GM12878 (cell line): Measurements from ENCODE around the gene RPAP3. TPM values are rescaled to one million over a fixed set of nuclear protein-coding genes. Genes with fewer than 3 reads are reported as not detected.

Experiments used
- ATAC-seq: fragments of 200-7000 bp; cut with Tn5 transposase; 3 replicates; pipeline ENCODE4 v1.9.1; 2020; ENCODE audit warnings: mild to moderate bottlenecking, moderate library complexity
- BruUV-seq: library from RNA; stranded (reverse); fragments of 400-500 nt; replicated peaks from 2 replicates; lab custom pipeline; 2021; lab: Mats Ljungman, UMichigan
- CTCF ChIA-PET: fragments of 300-600 bp; sonication (Branson Sonifier 250); formaldehyde crosslinking; extraction: SDS; loops from one replicate; lab custom pipeline; 2021; ENCODE audit warnings: inconsistent platforms; lab: Yijun Ruan, JAX
- POLR2A ChIA-PET: fragments of 350-600 bp; formaldehyde crosslinking; extraction: SDS; loops from one replicate; lab custom pipeline; 2021; ENCODE audit warnings: inconsistent platforms; lab: Charles Lee
- RAD21 ChIA-PET: fragments of 300-600 bp; sonication (Branson Sonifier 250); formaldehyde crosslinking; loops from one replicate; lab custom pipeline; 2023; ENCODE audit warnings: antibody characterized with exemption; ENCODE audit not compliant: unreplicated experiment; lab: Charles Lee
- SMC1A ChIA-PET: fragments of 300-600 bp; sonication (Branson Sonifier 250); formaldehyde crosslinking; loops from one replicate; lab custom pipeline; 2023; ENCODE audit not compliant: unreplicated experiment, uncharacterized antibody; lab: Charles Lee
- DNase-seq: peaks from one replicate; pipeline ENCODE4 v3.0.0-alpha.2; 2011; ENCODE audit warnings: low read depth, low spot score
- FAIRE-seq: peaks from 3 replicates; lab custom pipeline; 2011; peaks lifted over from hg19 to GRCh38; lab: Jason Lieb, UNC
- H2AFZ ChIP-seq: 2 replicates; pipeline ENCODE4 v1.6.0; 2011; ENCODE audit warnings: low read depth, low read length, control low read depth; ENCODE audit not compliant: control insufficient read depth
- H3K27ac ChIP-seq: 2 replicates; pipeline ENCODE4 v1.5.1; 2011; ENCODE audit warnings: control low read depth; ENCODE audit not compliant: control insufficient read depth, insufficient read depth
- H3K27me3 ChIP-seq, 2 experiments: replicated peaks in 1 of 2; 2 replicates each; pipeline versions ENCODE4 v1.6.0 to v1.6.1; 2011; ENCODE audit warnings: low read length in 1 of 2; ENCODE audit not compliant: control insufficient read depth in 2 of 2, insufficient read depth in 2 of 2
- H3K36me3 ChIP-seq, 2 experiments: 2 replicates each; pipeline ENCODE4 v1.5.1; 2011; ENCODE audit warnings: low read length in 1 of 2; ENCODE audit not compliant: control insufficient read depth in 2 of 2, insufficient read depth in 2 of 2
- H3K4me1 ChIP-seq: 2 replicates; pipeline ENCODE4 v1.6.1; 2011; ENCODE audit warnings: mild to moderate bottlenecking, low read length, moderate library complexity, mixed read lengths; ENCODE audit not compliant: control insufficient read depth, insufficient read depth
- H3K4me2 ChIP-seq: 2 replicates; pipeline ENCODE4 v1.6.0; 2011; ENCODE audit warnings: control low read depth; ENCODE audit not compliant: control insufficient read depth, insufficient read depth
- H3K4me3 ChIP-seq: fragments of 200-600 bp; sonication (generic); 2 replicates; pipeline ENCODE4 v1.5.1; 2016
- H3K79me2 ChIP-seq: 2 replicates; pipeline ENCODE4 v1.6.0; 2011; ENCODE audit warnings: low read length; ENCODE audit not compliant: control insufficient read depth, insufficient read depth
- H3K9ac ChIP-seq: 2 replicates; pipeline ENCODE4 v1.8.0; 2011; ENCODE audit warnings: low read length, control low read depth, mixed read lengths; ENCODE audit not compliant: control insufficient read depth, insufficient read depth
- H3K9me3 ChIP-seq: replicated peaks from 3 replicates; pipeline ENCODE4 v1.5.1; 2011; ENCODE audit warnings: mild to moderate bottlenecking, low read length; ENCODE audit not compliant: control insufficient read depth, insufficient read depth
- H4K20me1 ChIP-seq: 2 replicates; pipeline ENCODE4 v1.6.0; 2011; ENCODE audit not compliant: control insufficient read depth, insufficient read depth
- BACH1 ChIP-seq: fragments of 450-650 bp; IDR thresholded peaks from 2 replicates; pipeline ENCODE4 v1.6.1; 2017; ENCODE audit warnings: mild to moderate bottlenecking, borderline replicate concordance
- CHD2 ChIP-seq: IDR thresholded peaks from 2 replicates; pipeline ENCODE4 v1.6.1; 2011; ENCODE audit warnings: low read depth, low read length, improper control_type of control experiment, borderline replicate concordance
- CTCF ChIP-seq, 3 experiments: IDR thresholded peaks in 2 of 3; conservative IDR thresholded peaks in 1 of 3; 2 replicates each; pipeline ENCODE4 v1.5.1; 2011; ENCODE audit warnings: low read depth in 3 of 3, low read length in 3 of 3, mild to moderate bottlenecking in 3 of 3, control low read depth in 2 of 3, moderate library complexity in 2 of 3, inconsistent platforms in 1 of 3, mixed read lengths in 1 of 3; ENCODE audit not compliant: control insufficient read depth in 2 of 3, insufficient read depth in 1 of 3; ENCODE audit errors: extremely low read depth in 1 of 3
- HDGF ChIP-seq: fragments of 450-650 bp; IDR thresholded peaks from 2 replicates; pipeline ENCODE4 v1.6.1; 2016; ENCODE audit warnings: antibody characterized with exemption
- JUNB ChIP-seq: IDR thresholded peaks from 2 replicates; pipeline ENCODE4 v1.6.1; 2016; ENCODE audit warnings: antibody characterized with exemption, mild to moderate bottlenecking
- MEF2B ChIP-seq: fragments of 450-650 bp; IDR thresholded peaks from 2 replicates; pipeline ENCODE4 v1.6.1; 2018; ENCODE audit warnings: mild to moderate bottlenecking, moderate library complexity; ENCODE audit not compliant: partially characterized antibody, poor library complexity, severe bottlenecking
- MYC ChIP-seq: IDR thresholded peaks from 2 replicates; pipeline ENCODE4 v1.6.1; 2011; ENCODE audit warnings: mild to moderate bottlenecking, low read length, moderate library complexity, inconsistent platforms; ENCODE audit not compliant: insufficient read depth, insufficient replicate concordance, insufficient read length, severe bottlenecking
- NR2F1 ChIP-seq: fragments of 450-650 bp; conservative IDR thresholded peaks from 2 replicates; pipeline ENCODE4 v1.6.1; 2017; ENCODE audit warnings: mild to moderate bottlenecking
- POLR2A ChIP-seq: IDR thresholded peaks from 2 replicates; pipeline ENCODE4 v1.6.1; 2011; ENCODE audit warnings: low read depth, mild to moderate bottlenecking, low read length
- RCOR1 ChIP-seq: conservative IDR thresholded peaks from 2 replicates; pipeline ENCODE4 v1.6.1; 2012; ENCODE audit warnings: low read depth, low read length, improper control_type of control experiment
- SREBF2 ChIP-seq: IDR thresholded peaks from 2 replicates; pipeline ENCODE4 v1.6.1; 2012; ENCODE audit warnings: mild to moderate bottlenecking, low read length
- STAT1 ChIP-seq: fragments of 450-650 bp; conservative IDR thresholded peaks from 2 replicates; pipeline ENCODE4 v1.6.1; 2014; ENCODE audit warnings: antibody characterized with exemption, mild to moderate bottlenecking
- ZNF622 ChIP-seq: fragments of 450-650 bp; IDR thresholded peaks from 2 replicates; pipeline ENCODE4 v1.6.1; 2017; ENCODE audit warnings: mild to moderate bottlenecking, inconsistent platforms
- WGBS: methylation state at CpG from one replicate; pipeline ENCODE4 v1.1.6; 2016; ENCODE audit warnings: low lambda C conversion rate; ENCODE audit not compliant: insufficient replicate concordance, insufficient coverage; ENCODE audit errors: missing lambda C conversion rate; 5-methylcytosine and 5-hydroxymethylcytosine counted together
- in situ Hi-C: fragments of 300-500 bp; cut with MboI; formaldehyde crosslinking; loops from 9 replicates; pipeline ENCODE4 v1.14.3; 2018; ENCODE audit warnings: mixed read lengths
- intact Hi-C: fragments of 100-400 bp; cut with micrococcal nuclease; formaldehyde crosslinking; loops from one replicate; pipeline ENCODE4 v1.14.2; 2022; ENCODE audit not compliant: unreplicated experiment
- polyA plus RNA-seq, 11 experiments: library from polyadenylated mRNA; depleted of rRNA in 4 of 11; unstranded in 6 of 11; stranded (reverse) in 5 of 11; fragments of >200 nt; fragmentation: Nextera tagmentation in 4 of 11; fragmentation: Illumina TruSeq in 1 of 11; extraction: Ambion mirVana in 4 of 11; extraction: Trizol in 1 of 11; gene quantifications; 1 replicate in 1 of 11; 2 replicates in 10 of 11; pipeline versions ENCODE4 v1.2.1 to v1.2.3, GENCODE V29; 2011 to 2016; ENCODE audit warnings: inconsistent platforms in 2 of 11, missing spikeins in 2 of 11, low read depth in 1 of 11
- total RNA-seq, 4 experiments: library from RNA; depleted of rRNA in 3 of 4; stranded (reverse); fragments of >200 nt in 3 of 4; fragmentation: Illumina TruSeq in 1 of 4; extraction: Trizol in 1 of 4; gene quantifications; 2 replicates each; pipeline versions ENCODE4 v1.2.1 to v1.2.3, GENCODE V29; 2013 to 2021

RPAP3 gene
- total and polyA plus RNA-seq, 10 of the 15 experiments (the other 5 are each of a cell fraction or from before 2014, with no cell fraction given): 14.1 to 50.6 (median 28.4) TPM

- TF ChIP-seq CTCF (IDR thresholded peaks at IDR 0.05 in 2 of 3, conservative IDR thresholded peaks at IDR 0.05 in 1 of 3; ENCODE audit: control insufficient read depth in 2 of 3, extremely low read depth in 1 of 3, insufficient read depth in 1 of 3, low read depth in 3 of 3, low read length in 3 of 3): no peak
Observed at GRCh38 chr12:47745485-47746041, 39.7 kb upstream of the RPAP3 start (continued).

- ChIA-PET CTCF (interaction anchor here (0.9 to 10.4 kb wide), 12 partner anchors 12 to 93 kb away, joined by 3 to 814 read pairs (median 79); partner anchors contain the start of genes ENDOU, RAPGEF3, RPAP3 and SLC48A1), RAD21 (interaction anchor here (1.3 to 7.8 kb wide), 9 partner anchors 13 to 95 kb away, joined by 5 to 327 read pairs (median 60); partner anchors contain the start of genes ENDOU, RAPGEF3 and SLC48A1), POLR2A (interaction anchor here (1.4 to 5.5 kb wide), 3 partner anchors 10 to 23 kb away, joined by 3 to 40 read pairs (median 14); no protein-coding TSS in a partner anchor)
- in situ Hi-C loops: no loop called here
- Histone ChIP-seq H3K9ac (no peak overlapping the region), H3K79me2 (no peaks in the 10 kb centered on the region), H3K36me3 (no peaks in the 10 kb centered on the region), H3K4me2 (no peak overlapping the region), H3K27me3 (no peaks in the 10 kb centered on the region)
- BruUV-seq: no TSS peak
- 54% methylated on average over 8 of the region's 8 CpGs for WGBS
- DNase-seq: no peak
- TF ChIP-seq MYC (no peak), STAT1 (no peak), HDGF (no peak), NR2F1 (no peak), SREBF2 (no peak), MEF2B (no peak), POLR2A (no peak), BACH1 (no peak), CHD2 (no peak), ZNF622 (no peak), RCOR1 (no peak), JUNB (no peak)
- TF ChIP-seq, all 136 proteins: peak for 0
- H4K20me1 ChIP-seq: no peaks in the 10 kb centered on the region
- H3K27ac ChIP-seq: no peak overlapping the region
- ATAC-seq: no peak
- SMC1A ChIA-PET: interaction anchor here (1.7 to 10.3 kb wide), 8 partner anchors 13 to 95 kb away, joined by 5 to 277 read pairs (median 100); partner anchors contain the start of genes ENDOU, RAPGEF3, RPAP3 and SLC48A1
- no peak for FAIRE-seq
- intact Hi-C loops: no loop called here
- H2AFZ ChIP-seq: no peak overlapping the region
- H3K4me3 ChIP-seq: no peak overlapping the region
- H3K9me3 ChIP-seq: no peaks in the 10 kb centered on the region
- H3K4me1 ChIP-seq: peaks cover 23% of the 10 kb centered on the region
Observed at GRCh38 chr12:47744778-47745436, 39.1 kb upstream of the RPAP3 start.
